Measurements from ENCODE around the gene DNM3. TPM values are rescaled to one million over a fixed set of nuclear protein-coding genes. Genes with fewer than 3 reads are reported as not detected.
"Not testable (repeated sequence)": the region's sequence is repeated elsewhere in the genome, so short reads cannot be mapped to it uniquely, and the experiment has no call there.

The DNM3 gene
- polyA plus RNA-seq, 2 donors = 0.53 to 0.76 TPM

DNA sequence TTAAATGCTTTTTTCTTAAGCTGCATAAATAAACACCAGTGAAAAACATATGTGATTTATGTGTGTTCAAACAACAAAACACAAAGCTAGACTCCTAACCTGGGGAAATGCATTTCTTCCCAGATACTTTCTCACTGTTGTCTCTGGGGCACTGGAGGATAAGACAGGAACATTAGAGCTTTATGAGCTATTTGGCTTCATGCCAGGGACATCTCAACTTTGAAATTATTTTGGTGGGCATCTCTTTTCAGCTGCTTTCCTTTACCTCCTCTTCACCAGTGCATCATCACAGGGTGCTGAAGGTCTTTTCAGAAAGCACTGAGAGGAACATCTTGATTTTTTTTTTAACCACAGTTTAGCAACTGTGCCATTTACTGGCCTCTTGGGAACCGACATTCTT, 212.9 kb downstream of the DNM3 start:
- Histone ChIP-seq H3K4me1 (ENCODE audit: control insufficient read depth in 2 of 2, insufficient read depth in 2 of 2, low read length in 1 of 2) (no peaks in the 10 kb centered on the region), H3K9me3 (ENCODE audit: control insufficient read depth in 2 of 2, insufficient read depth in 1 of 2, low read depth in 1 of 2, low read length in 1 of 2) (no peaks in the 10 kb centered on the region), H3K4me3 (ENCODE audit: low read depth in 1 of 2, low read length in 2 of 2) (no peak overlapping the region), H3K27me3 (ENCODE audit: control insufficient read depth in 1 of 2, insufficient read depth in 2 of 2, low read length in 2 of 2) (no peaks in the 10 kb centered on the region), H3K36me3 (ENCODE audit: control insufficient read depth in 2 of 2, insufficient read depth in 2 of 2, low read length in 1 of 2) (no peaks in the 10 kb centered on the region), H3K27ac (ENCODE audit: low read depth in 2 of 2, low read length in 1 of 2) (no peak overlapping the region)
- WGBS, 2 donors = 78 to 79% methylated on average over 1 of the region's 1 CpG

- not testable (repeated sequence) for H3K36me3 ChIP-seq (ENCODE audit: control insufficient read depth in 2 of 2, insufficient read depth in 2 of 2, low read length in 1 of 2); H3K4me3 ChIP-seq (ENCODE audit: low read depth in 1 of 2, low read length in 2 of 2); H3K4me1 ChIP-seq (ENCODE audit: control insufficient read depth in 2 of 2, insufficient read depth in 2 of 2, low read length in 1 of 2); H3K9me3 ChIP-seq (ENCODE audit: control insufficient read depth in 2 of 2, insufficient read depth in 1 of 2, low read depth in 1 of 2, low read length in 1 of 2); H3K27ac ChIP-seq (ENCODE audit: low read depth in 2 of 2, low read length in 1 of 2); H3K27me3 ChIP-seq (ENCODE audit: control insufficient read depth in 1 of 2, insufficient read depth in 2 of 2, low read length in 2 of 2)
- WGBS, 2 donors = 90 to 94% methylated on average over 19 to 23 of the region's 23 CpGs
Measured at GRCh38 chr1:172055816-172056419, 214.6 kb downstream of the DNM3 start.

- Histone ChIP-seq H3K9me3 (ENCODE audit: control insufficient read depth in 2 of 2, insufficient read depth in 1 of 2, low read depth in 1 of 2, low read length in 1 of 2) (no peaks in the 10 kb centered on the region), H3K27ac (ENCODE audit: low read depth in 2 of 2, low read length in 1 of 2) (no peak overlapping the region), H3K4me3 (ENCODE audit: low read depth in 1 of 2, low read length in 2 of 2) (no peak overlapping the region), H3K4me1 (ENCODE audit: control insufficient read depth in 2 of 2, insufficient read depth in 2 of 2, low read length in 1 of 2) (no peaks in the 10 kb centered on the region), H3K27me3 (ENCODE audit: control insufficient read depth in 1 of 2, insufficient read depth in 2 of 2, low read length in 2 of 2) (no peaks in the 10 kb centered on the region), H3K36me3 (ENCODE audit: control insufficient read depth in 2 of 2, insufficient read depth in 2 of 2, low read length in 1 of 2) (no peaks in the 10 kb centered on the region)
- 91 to 93% methylated on average over 3 of the region's 3 CpGs for WGBS, 2 donors
Measured at GRCh38 chr1:172068334-172068733, 227.0 kb downstream of the DNM3 start.

DNA sequence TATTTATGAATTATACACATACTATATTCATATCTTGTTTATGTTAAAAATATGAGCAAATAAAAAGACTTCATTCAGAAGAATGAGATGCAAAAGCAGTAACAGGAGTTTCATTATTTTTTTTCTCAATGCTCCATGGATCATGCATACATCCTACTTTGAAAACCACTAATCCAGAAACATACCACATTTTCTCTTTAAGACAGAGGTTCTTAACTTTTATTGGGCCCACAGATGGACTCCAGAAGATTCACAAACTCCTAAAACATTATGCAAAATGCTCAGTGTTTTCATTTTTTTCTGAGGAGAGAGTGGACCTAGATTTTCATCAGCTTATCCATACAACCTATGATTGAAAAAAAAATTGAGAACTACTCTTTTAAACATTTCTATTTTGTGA, 227.8 kb downstream of the DNM3 start:
- no peaks in the 10 kb centered on the region for H3K27me3 ChIP-seq (ENCODE audit: control insufficient read depth in 1 of 2, insufficient read depth in 2 of 2, low read length in 2 of 2)
- no peaks in the 10 kb centered on the region for H3K36me3 ChIP-seq (ENCODE audit: control insufficient read depth in 2 of 2, insufficient read depth in 2 of 2, low read length in 1 of 2)
- H3K9me3 ChIP-seq (ENCODE audit: control insufficient read depth in 2 of 2, insufficient read depth in 1 of 2, low read depth in 1 of 2, low read length in 1 of 2) = no peaks in the 10 kb centered on the region
- H3K27ac ChIP-seq (ENCODE audit: low read depth in 2 of 2, low read length in 1 of 2) = no peak overlapping the region
- no peak overlapping the region for H3K4me3 ChIP-seq (ENCODE audit: low read depth in 1 of 2, low read length in 2 of 2)
- H3K4me1 ChIP-seq (ENCODE audit: control insufficient read depth in 2 of 2, insufficient read depth in 2 of 2, low read length in 1 of 2) = no peaks in the 10 kb centered on the region

- H3K4me1 ChIP-seq (ENCODE audit: control insufficient read depth in 2 of 2, insufficient read depth in 2 of 2, low read length in 1 of 2) = no peaks in the 10 kb centered on the region
- 66 to 69% methylated on average over 3 of the region's 3 CpGs for WGBS, 2 donors
- no peak overlapping the region for H3K27ac ChIP-seq (ENCODE audit: low read depth in 2 of 2, low read length in 1 of 2)
- no peaks in the 10 kb centered on the region for H3K36me3 ChIP-seq (ENCODE audit: control insufficient read depth in 2 of 2, insufficient read depth in 2 of 2, low read length in 1 of 2)
- H3K4me3 ChIP-seq (ENCODE audit: low read depth in 1 of 2, low read length in 2 of 2) = no peak overlapping the region
- H3K27me3 ChIP-seq (ENCODE audit: control insufficient read depth in 1 of 2, insufficient read depth in 2 of 2, low read length in 2 of 2) = no peaks in the 10 kb centered on the region
- H3K9me3 ChIP-seq (ENCODE audit: control insufficient read depth in 2 of 2, insufficient read depth in 1 of 2, low read depth in 1 of 2, low read length in 1 of 2) = no peaks in the 10 kb centered on the region
Measured at GRCh38 chr1:172069534-172069933, 228.2 kb downstream of the DNM3 start.

- Histone ChIP-seq H3K27me3 (ENCODE audit: control insufficient read depth in 1 of 2, insufficient read depth in 2 of 2, low read length in 2 of 2) (no peaks in the 10 kb centered on the region), H3K4me3 (ENCODE audit: low read depth in 1 of 2, low read length in 2 of 2) (no peak overlapping the region), H3K36me3 (ENCODE audit: control insufficient read depth in 2 of 2, insufficient read depth in 2 of 2, low read length in 1 of 2) (no peaks in the 10 kb centered on the region), H3K9me3 (ENCODE audit: control insufficient read depth in 2 of 2, insufficient read depth in 1 of 2, low read depth in 1 of 2, low read length in 1 of 2) (no peaks in the 10 kb centered on the region), H3K27ac (ENCODE audit: low read depth in 2 of 2, low read length in 1 of 2) (no peak overlapping the region), H3K4me1 (ENCODE audit: control insufficient read depth in 2 of 2, insufficient read depth in 2 of 2, low read length in 1 of 2) (no peaks in the 10 kb centered on the region)
Measured at GRCh38 chr1:172070055-172070454, 228.8 kb downstream of the DNM3 start.

DNA sequence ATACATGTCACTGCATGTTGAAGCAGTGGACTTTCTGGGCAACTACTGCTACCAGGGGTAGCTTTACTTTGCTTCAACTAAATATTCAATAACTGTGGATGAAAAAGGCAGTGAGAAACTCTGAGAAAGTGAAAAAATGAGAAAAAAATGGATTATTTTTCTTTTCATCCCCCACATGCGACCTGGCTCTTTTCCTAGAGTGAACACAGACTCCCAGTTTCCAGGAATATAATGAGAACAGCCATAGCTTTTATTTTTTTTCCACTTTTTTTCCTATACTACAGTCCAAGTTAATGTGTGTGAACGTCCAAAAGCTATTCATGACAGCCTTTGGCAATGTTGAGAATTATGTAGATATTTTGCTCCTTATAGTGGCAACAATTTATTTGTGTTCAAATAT, 230.4 kb downstream of the DNM3 start:
- H3K27ac ChIP-seq (ENCODE audit: low read depth in 2 of 2, low read length in 1 of 2) = no peak overlapping the region
- no peaks in the 10 kb centered on the region for H3K4me1 ChIP-seq (ENCODE audit: control insufficient read depth in 2 of 2, insufficient read depth in 2 of 2, low read length in 1 of 2)
- H3K27me3 ChIP-seq (ENCODE audit: control insufficient read depth in 1 of 2, insufficient read depth in 2 of 2, low read length in 2 of 2) = no peaks in the 10 kb centered on the region
- no peaks in the 10 kb centered on the region for H3K36me3 ChIP-seq (ENCODE audit: control insufficient read depth in 2 of 2, insufficient read depth in 2 of 2, low read length in 1 of 2)
- H3K4me3 ChIP-seq (ENCODE audit: low read depth in 1 of 2, low read length in 2 of 2) = no peak overlapping the region
- H3K9me3 ChIP-seq (ENCODE audit: control insufficient read depth in 2 of 2, insufficient read depth in 1 of 2, low read depth in 1 of 2, low read length in 1 of 2) = no peaks in the 10 kb centered on the region
- WGBS, 2 donors = 36 to 61% methylated on average over 2 of the region's 2 CpGs

- 93 to 94% methylated on average over 4 of the region's 4 CpGs for WGBS, 2 donors
- H3K9me3 ChIP-seq (ENCODE audit: control insufficient read depth in 2 of 2, insufficient read depth in 1 of 2, low read depth in 1 of 2, low read length in 1 of 2); H3K36me3 ChIP-seq (ENCODE audit: control insufficient read depth in 2 of 2, insufficient read depth in 2 of 2, low read length in 1 of 2); H3K27ac ChIP-seq (ENCODE audit: low read depth in 2 of 2, low read length in 1 of 2); H3K27me3 ChIP-seq (ENCODE audit: control insufficient read depth in 1 of 2, insufficient read depth in 2 of 2, low read length in 2 of 2); H3K4me3 ChIP-seq (ENCODE audit: low read depth in 1 of 2, low read length in 2 of 2); H3K4me1 ChIP-seq (ENCODE audit: control insufficient read depth in 2 of 2, insufficient read depth in 2 of 2, low read length in 1 of 2): not testable (repeated sequence)
Measured at GRCh38 chr1:172079859-172080258, 238.6 kb downstream of the DNM3 start.

GRCh38 chr1:172083191-172083590, 241.9 kb downstream of the DNM3 start:
- WGBS, 2 donors = 65 to 79% methylated on average over 1 of the region's 1 CpG
- Histone ChIP-seq H3K27me3 (ENCODE audit: control insufficient read depth in 1 of 2, insufficient read depth in 2 of 2, low read length in 2 of 2) (no peaks in the 10 kb centered on the region), H3K9me3 (ENCODE audit: control insufficient read depth in 2 of 2, insufficient read depth in 1 of 2, low read depth in 1 of 2, low read length in 1 of 2) (no peaks in the 10 kb centered on the region), H3K4me3 (ENCODE audit: low read depth in 1 of 2, low read length in 2 of 2) (no peak overlapping the region), H3K36me3 (ENCODE audit: control insufficient read depth in 2 of 2, insufficient read depth in 2 of 2, low read length in 1 of 2) (peaks cover 0 to 3% of the 10 kb centered on the region in 2 donors), H3K4me1 (ENCODE audit: control insufficient read depth in 2 of 2, insufficient read depth in 2 of 2, low read length in 1 of 2) (no peaks in the 10 kb centered on the region), H3K27ac (ENCODE audit: low read depth in 2 of 2, low read length in 1 of 2) (no peak overlapping the region)

DNA sequence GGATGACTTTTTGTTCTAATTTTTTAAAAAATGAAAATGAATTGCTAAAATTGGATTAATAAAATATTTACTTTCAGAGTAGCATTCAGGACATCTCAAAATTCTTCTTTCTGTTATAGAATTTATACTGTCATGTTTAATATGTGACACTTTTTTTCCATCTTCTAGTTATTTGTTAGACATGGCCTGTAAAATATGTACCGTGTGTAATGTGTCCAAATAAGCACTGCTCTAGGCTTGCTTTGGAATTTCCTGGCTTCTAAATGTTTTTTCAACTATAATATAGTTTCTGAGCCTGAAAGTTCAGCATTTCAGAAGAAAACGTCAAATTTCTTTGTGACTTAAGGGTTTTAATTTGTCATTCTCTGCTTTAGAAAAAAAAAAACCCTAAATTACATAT, 243.6 kb downstream of the DNM3 start:
- H3K4me1 ChIP-seq (ENCODE audit: control insufficient read depth in 2 of 2, insufficient read depth in 2 of 2, low read length in 1 of 2) = no peaks in the 10 kb centered on the region
- H3K9me3 ChIP-seq (ENCODE audit: control insufficient read depth in 2 of 2, insufficient read depth in 1 of 2, low read depth in 1 of 2, low read length in 1 of 2) = no peaks in the 10 kb centered on the region
- H3K27ac ChIP-seq (ENCODE audit: low read depth in 2 of 2, low read length in 1 of 2) = no peak overlapping the region
- no peak overlapping the region for H3K4me3 ChIP-seq (ENCODE audit: low read depth in 1 of 2, low read length in 2 of 2)
- no peaks in the 10 kb centered on the region for H3K27me3 ChIP-seq (ENCODE audit: control insufficient read depth in 1 of 2, insufficient read depth in 2 of 2, low read length in 2 of 2)
- 74 to 79% methylated on average over 2 of the region's 2 CpGs for WGBS, 2 donors
- H3K36me3 ChIP-seq (ENCODE audit: control insufficient read depth in 2 of 2, insufficient read depth in 2 of 2, low read length in 1 of 2) = peaks cover 0 to 3% of the 10 kb centered on the region in 2 donors
